HG02642 (cell line): ENCODE results near the gene SND1.
"Not testable (repeated sequence)": the region's sequence is repeated elsewhere in the genome, so short reads cannot be mapped to it uniquely, and the experiment has no call there.

Experiments used
- ATAC-seq: cut with Tn5 transposase; IDR thresholded peaks from one replicate; pipeline ENCODE4 v1.9.1; 2021; ENCODE audit warnings: mild to moderate bottlenecking; ENCODE audit not compliant: unreplicated experiment, poor library complexity

SND1 gene

GRCh38 chr7:127652333-127653248 is 597 bp downstream of the SND1 start:
- ATAC-seq = peak; percentile 22

- ATAC-seq = no peak
Measured at GRCh38 chr7:127653396-127653795, 1.4 kb downstream of the SND1 start.

DNA sequence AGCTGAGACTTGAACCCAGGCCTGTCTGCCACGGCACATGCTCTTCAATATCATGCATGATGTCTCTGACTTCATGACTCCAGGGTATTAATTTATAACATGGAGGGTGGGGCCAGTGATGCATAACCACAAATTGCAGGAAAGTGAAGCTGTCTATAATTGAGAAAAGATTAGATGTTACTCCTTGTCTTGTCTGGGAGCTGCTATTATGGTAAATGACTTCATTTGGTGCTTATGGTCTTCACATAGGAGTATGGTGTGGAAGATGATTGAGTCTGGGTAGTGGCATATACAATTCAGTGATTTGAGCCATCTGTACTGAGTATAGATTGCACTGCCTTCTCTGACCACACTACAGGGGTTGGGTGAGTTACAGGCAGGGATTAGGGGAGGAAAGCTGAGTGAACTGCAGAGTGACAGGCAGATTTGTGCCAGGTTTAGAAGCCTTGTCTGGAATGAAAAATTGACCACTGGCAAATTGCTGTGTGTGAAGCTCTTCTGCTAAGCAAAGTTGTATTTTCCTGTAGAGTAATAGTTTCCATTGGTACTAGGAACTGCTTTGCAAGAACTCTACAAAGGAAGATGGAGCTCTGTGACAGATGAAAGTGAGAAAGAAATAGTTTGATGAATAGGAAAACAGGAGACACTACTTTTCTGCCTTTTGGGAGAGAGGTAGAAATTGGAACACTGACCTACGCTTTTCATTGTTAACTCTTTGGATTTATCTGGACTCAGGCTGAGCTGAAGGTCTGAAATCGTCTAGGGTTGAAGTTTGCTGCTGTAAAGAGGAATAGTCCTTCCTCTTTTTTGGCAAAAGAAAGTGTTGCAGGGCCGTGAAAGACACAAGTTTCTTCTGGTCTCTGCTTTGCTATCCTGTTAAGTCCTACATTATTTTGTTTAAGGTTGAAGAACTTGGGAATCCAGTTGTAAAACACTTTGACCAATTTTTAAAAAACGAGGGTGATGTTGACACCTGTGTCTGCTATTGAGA is 2.7 kb downstream of the SND1 start:
- no peak for ATAC-seq

- no peak for ATAC-seq
Measured at GRCh38 chr7:127655720-127656119, 3.7 kb downstream of the SND1 start.

- no peak for ATAC-seq
Measured at GRCh38 chr7:127657500-127657899, 5.5 kb downstream of the SND1 start.

DNA sequence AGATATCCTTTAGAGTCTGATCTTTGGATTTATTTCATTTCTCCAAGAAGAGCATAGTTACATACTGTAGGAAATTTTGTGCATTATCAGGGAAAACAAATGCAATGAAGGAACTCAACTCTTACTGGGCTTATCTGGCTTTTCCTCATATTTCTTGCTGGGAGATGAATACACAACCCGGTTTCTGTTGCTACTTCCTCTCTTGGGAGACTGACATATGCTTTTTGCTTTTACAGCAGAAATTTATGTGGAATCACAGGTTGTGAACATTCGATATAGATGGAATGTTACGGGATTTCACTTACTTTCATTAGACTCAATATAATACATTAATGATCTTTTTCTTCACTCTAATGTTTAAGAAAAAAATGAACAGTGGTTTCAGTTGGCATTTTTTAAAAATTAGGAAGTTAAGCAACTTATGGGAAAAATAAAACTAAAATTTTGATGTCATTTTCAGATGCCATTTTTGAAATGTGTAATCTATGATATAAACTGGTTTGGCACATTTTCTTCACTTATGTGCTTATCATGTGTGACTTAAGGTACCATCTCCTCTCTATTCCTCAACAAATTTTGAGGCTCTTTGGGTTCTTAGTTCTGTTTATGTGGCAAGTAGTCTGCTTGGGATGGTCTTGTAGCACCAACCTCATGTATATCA is 7.1 kb downstream of the SND1 start:
- no peak for ATAC-seq

- no peak for ATAC-seq
Measured at GRCh38 chr7:127665922-127666321, 13.9 kb downstream of the SND1 start.

DNA sequence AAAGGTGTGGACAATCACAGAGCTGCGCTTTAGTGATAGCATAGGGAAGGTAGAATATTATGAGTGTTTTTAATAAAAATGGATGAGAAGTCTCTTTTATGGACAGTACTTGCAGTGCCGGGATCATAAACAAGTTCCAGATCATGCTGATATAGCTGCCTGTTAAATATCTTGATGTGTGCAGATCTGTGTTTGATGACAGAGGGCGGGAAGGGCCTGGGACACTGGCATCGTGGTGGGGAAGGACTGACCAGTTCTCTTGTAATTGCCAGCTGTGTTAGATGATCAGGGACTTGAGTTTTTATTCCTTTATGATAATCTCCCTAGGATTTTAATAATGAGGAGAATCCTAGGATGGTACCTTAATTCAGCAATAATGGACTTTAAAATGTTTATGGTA is 14.6 kb downstream of the SND1 start:
- no peak for ATAC-seq

DNA sequence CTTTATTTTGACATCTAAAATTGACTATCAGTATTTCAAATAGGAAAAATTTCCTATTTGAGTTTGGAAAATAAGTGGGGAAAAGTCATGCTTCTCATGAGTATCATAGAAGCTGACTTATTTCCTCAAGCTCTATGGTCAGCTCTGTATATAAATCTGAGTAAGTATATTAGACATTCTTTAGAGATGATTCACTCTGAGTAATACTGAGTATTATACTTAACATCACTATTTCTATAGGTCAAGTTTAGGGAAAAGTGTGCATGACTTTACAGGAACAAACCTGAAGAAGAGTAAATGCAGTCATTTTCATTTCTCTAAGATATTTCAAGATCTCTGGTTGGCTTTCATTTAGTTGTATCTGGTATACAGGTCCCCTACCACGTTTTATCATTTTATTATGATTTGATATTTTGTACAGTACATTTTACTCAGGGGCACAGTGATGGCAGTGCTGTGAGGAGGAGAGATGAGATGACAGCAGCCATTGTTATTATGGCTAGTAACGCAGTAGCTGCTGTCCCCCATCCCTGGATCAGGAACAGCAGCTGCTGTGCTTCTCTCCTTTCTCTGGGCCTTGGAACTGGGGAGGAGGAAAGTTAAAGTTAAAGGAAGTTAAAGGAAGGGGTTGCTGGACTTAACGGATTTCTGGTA is 15.2 kb downstream of the SND1 start:
- ATAC-seq = peak; percentile 54

DNA sequence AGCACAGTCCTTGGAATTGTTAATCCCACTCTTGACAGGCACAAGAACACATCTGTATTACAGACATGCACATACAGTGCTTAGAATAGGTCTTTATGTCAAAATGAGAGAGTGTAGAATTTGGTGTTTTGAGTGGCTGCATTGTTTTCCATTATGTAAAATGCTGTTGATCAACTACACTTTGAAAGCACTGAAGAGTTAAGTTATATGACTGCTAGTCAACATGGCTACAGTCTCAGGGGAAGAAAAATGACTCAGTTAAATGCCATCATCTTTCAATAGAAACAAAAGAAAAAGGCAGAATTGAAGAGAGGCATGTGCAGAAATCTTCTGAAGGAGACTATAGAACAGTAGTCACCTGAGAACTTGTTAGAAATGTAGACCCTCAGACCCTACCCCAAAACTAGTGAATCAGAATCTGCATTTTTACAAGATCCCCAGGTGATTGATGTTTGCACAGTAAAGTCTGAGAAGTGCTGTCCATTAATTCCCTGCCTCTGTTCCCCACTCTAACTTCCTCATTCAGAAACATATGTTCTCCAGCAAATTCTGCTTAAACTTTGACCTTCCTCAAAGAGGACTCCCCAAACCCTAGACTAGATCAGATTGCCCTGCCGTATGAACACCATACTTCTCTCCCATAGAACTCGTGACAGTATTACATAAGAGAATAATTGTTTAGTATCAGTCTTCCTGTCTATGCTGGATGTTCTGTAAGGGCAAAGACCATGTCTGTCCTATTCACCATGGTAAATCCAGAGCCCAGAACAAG is 16.0 kb downstream of the SND1 start:
- no peak for ATAC-seq

- no peak for ATAC-seq
Measured at GRCh38 chr7:127671341-127671740, 19.3 kb downstream of the SND1 start.

GRCh38 chr7:127673902-127674301 is 21.9 kb downstream of the SND1 start:
- no peak for ATAC-seq

- no peak for ATAC-seq
Measured at GRCh38 chr7:127674361-127674760, 22.4 kb downstream of the SND1 start.

DNA sequence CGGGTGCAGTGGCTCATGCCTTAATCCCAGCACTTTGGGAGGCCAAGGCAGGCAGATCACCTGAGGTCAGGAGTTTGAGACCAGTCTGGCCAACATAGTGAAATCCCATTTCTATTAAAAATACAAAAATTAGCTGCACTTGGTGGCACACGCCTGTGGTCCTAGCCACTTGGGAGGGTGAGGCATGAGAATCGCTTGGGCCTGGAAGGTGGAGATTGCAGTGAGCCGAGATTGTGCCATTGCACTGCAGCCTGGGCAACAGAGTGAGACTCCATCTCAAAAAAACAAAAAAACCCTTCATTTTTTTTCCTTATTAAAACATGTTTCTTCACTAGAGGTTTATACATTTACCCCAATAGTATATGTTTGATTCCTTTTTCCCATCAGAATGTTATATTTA is 22.9 kb downstream of the SND1 start:
- ATAC-seq = not testable (repeated sequence)

GRCh38 chr7:127675721-127676120 is 23.7 kb downstream of the SND1 start:
- no peak for ATAC-seq

GRCh38 chr7:127677433-127678230 is 25.6 kb downstream of the SND1 start:
- ATAC-seq = no peak

DNA sequence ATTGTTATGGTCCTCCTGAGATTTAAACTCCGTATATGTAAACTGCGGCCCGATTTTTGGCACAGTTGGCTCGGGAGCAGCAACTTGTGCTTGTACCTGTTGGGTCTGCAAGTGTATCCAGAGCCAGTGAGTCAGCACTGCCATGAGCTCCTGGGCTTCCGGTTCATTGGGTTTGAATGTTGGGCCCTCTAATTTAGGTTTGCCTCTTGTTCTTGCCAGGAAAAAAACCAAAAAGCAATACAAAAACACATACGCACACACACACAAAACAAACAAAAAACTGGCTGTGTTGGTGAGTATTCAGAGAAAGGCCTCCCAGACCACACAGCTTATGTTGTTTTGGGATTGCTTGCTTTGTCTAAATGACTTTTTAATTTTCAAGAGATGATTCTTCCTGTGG is 26.3 kb downstream of the SND1 start:
- ATAC-seq = no peak

DNA sequence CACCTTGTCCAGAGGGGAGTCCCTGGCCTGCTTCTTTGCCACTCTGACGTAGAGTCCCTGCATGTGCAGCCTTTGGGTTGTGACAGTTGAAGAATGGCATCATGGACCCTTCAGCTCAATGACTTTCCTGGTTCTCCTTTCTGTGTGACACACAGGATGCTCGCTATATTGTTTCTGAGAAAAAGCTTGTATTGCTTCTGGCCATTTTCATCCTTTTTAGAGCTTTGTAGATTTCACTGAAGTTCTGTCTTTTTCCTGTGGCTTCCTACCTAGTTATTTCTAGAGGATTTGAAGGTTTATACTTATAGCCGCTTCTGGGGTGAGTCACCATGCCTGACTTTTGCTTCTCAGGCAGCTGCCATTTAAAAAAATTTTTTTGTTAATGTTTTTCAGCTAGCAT is 27.0 kb downstream of the SND1 start:
- ATAC-seq = peak; percentile 79
